Lung microvascular endothelial cell (primary cell): ENCODE data around the gene KIF20B. TPM values are rescaled to one million over a fixed set of nuclear protein-coding genes. Genes with fewer than 3 reads are reported as not detected.
A peak's percentile ranks its signal among the peaks of the same experiment; 100 is the strongest.
"Not testable (repeated sequence)": the region's sequence is repeated elsewhere in the genome, so short reads cannot be mapped to it uniquely, and the experiment has no call there.

Experiments
- DNase-seq, 2 donors: peaks; one replicate each; pipeline versions ENCODE4 v3.0.0 to v3.0.0-alpha.2; 2010; ENCODE audit warnings: low read depth in 2 of 2
- total RNA-seq: library from RNA; depleted of rRNA; stranded (reverse); fragments of >200 nt; gene quantifications from 2 replicates; pipeline ENCODE4 v1.2.1, GENCODE V29; 2014

KIF20B gene
- total RNA-seq, 1 donor from 2014 or later = 2.4 TPM

GRCh38 chr10:89692416-89692815 is 9.0 kb upstream of the KIF20B start:
- no peak for DNase-seq

DNA sequence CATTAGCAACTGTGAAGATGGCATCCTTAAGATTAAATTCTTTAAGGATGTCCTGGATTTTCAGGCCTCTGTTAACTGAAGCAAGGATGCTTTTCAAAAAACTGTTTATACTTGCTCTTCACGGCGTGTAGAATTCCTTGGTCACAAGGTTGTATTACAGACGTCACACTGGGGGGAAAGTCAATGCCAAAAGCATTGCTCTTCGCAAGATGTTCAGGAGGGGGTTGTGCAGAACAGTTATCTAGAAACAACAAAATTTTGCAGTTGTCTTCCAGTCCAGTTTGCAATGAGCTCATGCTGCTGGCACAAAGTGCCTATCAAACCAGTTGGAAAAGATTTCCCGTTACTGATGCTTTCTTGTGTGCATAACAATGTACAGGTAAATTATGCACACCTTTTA is 8.2 kb upstream of the KIF20B start:
- no peak for DNase-seq

DNA sequence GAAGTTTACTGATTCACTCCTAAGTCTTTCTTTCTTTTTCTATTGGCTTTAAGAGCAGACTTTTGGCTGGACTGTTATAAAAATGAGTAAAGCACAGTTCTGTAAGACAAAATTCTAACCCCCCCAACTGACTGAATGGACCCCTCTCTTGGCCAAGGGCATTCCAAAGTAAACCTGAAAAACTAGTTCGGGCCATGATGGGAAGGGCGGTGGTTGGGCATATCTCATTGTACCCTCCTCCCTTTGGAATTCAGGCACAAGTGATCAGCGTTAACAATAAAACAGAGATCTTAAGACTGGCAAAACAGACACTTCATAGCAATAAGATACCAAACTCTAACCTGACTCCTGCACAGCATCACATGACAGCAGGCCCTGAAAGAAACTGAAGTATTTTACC is 6.1 kb upstream of the KIF20B start:
- DNase-seq = no peak

DNA sequence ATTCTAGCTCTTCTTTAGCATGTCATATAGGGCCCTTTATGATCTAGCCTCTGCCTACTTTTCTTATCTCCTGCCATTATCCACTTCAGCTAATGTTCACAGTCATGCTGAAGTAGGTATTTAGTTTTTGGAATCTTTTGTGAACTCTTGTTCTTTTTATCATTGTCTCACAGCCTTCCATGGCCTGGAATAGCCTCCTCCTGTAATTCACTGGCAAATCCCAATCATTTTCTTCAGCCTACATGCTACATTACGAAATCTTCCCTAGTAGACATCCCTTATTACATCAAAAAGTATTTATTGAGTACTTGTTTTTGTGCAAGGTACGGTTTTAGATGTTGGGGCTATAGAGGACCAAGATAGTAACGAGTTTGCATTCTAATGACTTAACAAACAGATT is 3.4 kb upstream of the KIF20B start:
- no peak for DNase-seq

DNA sequence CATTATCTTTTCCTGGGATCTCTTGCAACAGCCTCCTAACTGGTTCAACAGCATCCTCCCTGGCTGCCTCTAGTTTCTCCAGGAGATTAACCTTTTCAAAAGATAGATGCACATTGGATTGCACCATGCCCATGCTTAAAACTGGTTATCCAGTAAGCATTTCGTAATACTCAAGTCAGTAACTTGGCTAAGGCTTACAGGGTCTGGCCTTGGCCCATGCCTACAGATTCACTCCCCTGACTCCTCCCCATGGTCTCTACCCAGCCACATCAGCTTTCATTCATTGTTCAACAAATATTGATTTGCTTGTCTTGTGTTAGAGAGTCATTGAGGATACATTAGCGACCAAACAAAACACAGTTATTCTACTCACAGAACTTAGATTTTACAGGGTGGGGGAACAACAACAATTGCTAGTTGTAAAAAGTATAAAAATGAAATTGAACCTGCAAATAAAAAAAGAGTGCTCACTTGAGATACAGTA is 1.8 kb upstream of the KIF20B start:
- DNase-seq = no peak

DNA sequence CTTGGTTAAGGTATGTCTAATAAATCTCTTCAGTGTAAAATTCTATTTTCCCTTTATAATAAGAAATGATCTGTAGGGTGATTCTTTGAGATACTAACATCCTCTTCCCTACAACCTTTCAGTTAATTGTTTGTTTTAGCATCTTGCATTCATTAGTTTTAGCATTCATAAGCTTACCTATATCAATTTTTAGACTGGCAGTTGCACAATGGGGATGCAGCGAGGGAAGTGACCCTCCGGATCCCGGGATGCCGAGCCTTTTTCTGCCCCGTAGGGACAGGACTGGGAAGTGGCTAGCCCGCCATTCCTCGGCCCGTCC is 508 bp upstream of the KIF20B start:
- DNase-seq = no peak

DNA sequence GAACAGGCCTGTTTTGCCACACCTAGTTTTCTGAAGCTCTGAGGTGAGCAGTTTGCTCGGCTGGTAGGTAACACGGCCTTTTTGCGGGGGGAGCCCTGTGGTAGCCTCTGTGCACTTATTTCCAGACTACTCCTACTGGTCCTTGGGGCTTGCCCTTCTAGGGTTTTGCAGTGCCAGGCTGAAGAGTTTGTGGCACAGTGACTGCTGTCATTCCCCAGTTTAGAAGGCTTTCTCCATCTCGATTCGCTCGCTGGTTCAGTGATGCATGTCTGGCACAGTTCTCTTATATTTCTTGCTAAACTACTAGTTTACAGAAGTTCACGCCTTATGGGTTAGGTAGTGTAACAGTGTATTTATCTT is 711 bp downstream of the KIF20B start:
- DNase-seq = peak in 1 of 2 donors; percentile 19

DNA sequence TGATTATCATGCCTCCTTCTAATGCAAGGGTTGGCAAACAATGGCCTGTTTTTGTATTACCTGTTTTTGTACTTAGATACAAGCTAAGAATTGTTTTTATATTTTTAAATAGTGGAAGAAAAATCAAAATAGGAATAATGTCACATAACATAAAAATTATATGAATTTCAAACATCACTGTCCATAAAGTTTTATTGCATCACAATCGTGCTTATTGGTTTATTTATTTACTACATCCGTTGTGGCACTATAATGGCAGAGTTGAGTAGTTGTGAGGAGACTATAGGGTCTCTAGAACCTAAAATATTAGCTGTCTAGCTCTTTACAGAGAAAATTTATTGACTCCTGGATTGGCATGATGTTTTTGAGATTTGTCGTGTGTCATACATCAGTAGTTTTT is 4.1 kb downstream of the KIF20B start:
- no peak for DNase-seq

DNA sequence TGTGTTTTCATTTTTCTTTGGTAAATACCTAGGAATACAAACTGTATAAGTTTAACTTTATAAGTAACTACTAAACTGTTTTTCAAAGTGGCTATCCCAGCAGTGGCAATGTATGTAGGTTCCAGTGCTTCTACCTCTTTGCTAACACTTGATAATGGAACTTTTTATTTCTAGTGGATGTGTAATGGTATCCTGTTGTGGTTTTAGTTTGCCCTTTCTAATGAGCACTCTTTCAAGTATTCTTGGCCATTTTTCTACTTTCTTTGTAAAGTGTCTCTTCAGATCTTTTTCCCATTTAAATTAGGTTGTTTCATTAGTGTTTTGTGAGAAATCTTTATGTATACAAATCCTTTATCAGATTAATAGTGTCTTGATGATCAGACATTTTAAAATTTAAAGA is 4.6 kb downstream of the KIF20B start:
- peak; percentile 22 to 33 for DNase-seq

- DNase-seq = no peak
Observed at GRCh38 chr10:89707372-89707771, 6.0 kb downstream of the KIF20B start.

DNA sequence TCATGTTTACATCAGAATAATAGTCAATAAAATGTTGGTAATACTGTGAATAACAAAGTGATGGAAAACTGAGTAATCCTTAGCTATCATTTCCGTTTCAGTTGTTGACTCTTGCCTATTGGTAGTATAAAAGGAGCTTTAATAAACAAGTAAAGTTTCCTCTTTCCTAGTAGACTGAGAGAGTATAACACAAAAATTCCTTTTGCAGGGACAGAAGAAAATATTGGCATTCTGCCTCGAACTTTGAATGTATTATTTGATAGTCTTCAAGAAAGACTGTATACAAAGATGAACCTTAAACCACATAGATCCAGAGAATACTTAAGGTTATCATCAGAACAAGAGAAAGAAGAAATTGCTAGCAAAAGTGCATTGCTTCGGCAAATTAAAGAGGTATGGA is 9.4 kb downstream of the KIF20B start:
- DNase-seq = peak in 1 of 2 donors; percentile 4

DNA sequence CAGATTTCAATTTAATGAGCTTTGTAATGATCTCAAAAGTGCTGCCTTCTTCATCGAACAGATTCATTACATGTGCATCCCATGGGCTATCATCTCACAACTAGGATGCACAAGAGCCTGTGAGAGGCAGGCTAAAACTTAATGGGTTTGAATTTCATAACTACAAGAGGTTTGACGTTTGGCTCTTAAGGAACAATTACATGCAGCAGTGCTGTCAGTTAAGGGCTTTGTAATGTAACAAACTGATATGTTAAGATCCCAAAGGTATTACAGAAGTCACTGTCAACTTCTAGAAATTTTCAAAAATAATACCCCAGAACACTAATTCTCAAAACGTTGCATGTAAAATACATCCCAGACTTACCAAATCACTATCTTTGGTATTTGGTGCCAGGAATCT is 33.2 kb downstream of the KIF20B start:
- no peak for DNase-seq

- peak in 1 of 2 donors; percentile 5 for DNase-seq
Observed at GRCh38 chr10:89738551-89739209, 37.3 kb downstream of the KIF20B start.

DNA sequence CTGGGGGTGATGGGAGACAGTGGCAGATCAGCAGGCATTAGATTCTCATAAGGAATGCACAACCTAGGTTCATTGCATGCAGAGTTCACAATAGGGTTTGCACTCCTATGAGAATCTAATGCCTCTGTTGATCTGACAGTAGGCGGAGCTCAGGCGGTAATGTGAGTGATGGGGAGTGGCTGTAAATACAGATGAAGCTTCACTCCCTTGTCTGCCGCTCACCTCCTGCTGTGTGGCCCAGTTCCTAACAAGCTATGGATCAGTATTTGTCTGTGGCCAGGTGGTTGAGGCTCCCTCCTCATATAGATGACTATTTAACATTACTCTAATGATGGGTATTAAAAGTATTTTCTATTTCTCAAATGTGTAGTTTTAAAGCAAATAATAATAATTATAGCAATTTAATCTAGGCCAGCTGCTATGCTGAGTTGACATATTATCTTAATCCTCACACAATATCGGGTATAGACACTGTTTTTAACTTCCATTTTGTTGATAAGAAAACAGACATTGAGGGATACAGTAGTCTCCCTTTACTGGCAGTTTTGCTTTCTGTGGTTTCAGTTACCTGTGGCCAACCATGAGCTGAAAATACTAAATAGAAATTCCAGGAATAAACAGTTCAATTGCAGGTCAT is 39.9 kb downstream of the KIF20B start:
- DNase-seq = no peak

DNA sequence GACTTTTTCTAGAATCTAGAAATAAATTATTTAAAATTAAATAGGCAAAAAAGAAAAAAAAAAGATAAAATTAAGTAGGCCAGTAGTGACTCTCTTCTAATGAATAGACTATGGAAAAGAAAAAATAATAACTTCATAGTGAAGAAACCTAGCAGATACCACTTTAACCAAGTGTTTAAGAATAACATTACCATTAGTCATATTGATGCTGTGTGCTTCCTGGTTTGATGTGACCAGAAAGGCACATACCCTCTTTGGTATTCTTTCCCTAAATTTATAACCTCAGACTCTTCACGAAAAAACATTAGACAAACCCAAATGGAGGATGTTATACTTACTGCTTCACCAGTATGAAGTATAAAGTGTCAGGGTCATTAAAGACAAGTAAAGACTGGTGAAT is 42.6 kb downstream of the KIF20B start:
- DNase-seq = peak in 1 of 2 donors; percentile 4

DNA sequence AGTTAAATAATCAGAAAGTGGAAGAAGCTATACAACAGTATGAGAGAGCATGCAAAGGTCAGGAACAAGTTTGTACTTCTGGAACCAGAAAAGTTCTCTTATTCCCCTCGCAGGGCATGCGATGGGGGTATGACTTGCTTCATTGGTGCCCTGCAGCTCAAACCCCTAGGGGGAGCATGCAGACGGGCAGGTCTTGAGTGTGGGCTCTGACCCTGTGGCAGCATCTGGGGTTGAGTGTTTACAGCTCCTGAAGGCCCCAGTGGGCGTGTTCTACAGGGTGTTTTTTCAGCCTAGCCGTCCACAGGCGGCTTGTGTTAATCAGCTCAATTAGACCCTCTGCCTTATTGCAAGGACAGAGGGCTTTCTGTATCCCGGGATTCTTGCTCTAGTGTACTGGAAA is 44.5 kb downstream of the KIF20B start:
- DNase-seq = no peak

DNA sequence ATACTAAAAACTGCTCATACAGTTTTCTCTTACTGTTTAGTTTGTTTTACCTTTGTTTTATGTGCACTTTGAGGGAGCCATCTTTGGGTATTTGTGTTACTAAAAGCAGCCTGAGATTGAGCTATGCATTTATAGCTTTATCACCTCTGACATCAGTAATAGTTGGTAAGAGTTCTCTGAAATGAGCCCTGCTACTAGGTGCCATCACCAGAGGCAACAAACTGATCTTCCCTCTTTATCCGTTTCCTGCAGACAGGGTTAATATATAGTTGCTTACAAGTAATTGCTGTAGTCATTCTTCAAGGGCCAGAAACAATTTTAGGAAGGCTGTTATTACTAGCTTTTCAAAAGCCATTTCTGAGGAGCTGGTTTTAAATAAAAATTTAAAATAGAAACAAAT is 49.1 kb downstream of the KIF20B start:
- DNase-seq = no peak

GRCh38 chr10:89755374-89755773 is 54.0 kb downstream of the KIF20B start:
- DNase-seq = no peak

GRCh38 chr10:89759531-89759930 is 58.1 kb downstream of the KIF20B start:
- no peak for DNase-seq

GRCh38 chr10:89763671-89764070 is 62.3 kb downstream of the KIF20B start:
- not testable (repeated sequence) for DNase-seq

GRCh38 chr10:89771684-89772083 is 70.3 kb downstream of the KIF20B start:
- no peak for DNase-seq

- DNase-seq = no peak
Observed at GRCh38 chr10:89773081-89773480, 71.7 kb downstream of the KIF20B start.

- no peak for DNase-seq
Observed at GRCh38 chr10:89776665-89777064, 75.3 kb downstream of the KIF20B start.

GRCh38 chr10:89782470-89782869 is 81.1 kb downstream of the KIF20B start:
- no peak for DNase-seq
